Ovary (tissue), 3 donors: ENCODE data around the gene MDP1.

ENCODE experiments used
- POLR2A ChIP-seq: fragments of 450-650 bp; IDR thresholded peaks from one replicate; pipeline ENCODE4 v1.6.1; 2017; ENCODE audit warnings: antibody characterized with exemption, mild to moderate bottlenecking, moderate library complexity
- TF ChIP-seq, protein P1 (sequence below), 3 donors: fragments of 450-650 bp in 2 of 3; fragments of 200-600 bp in 1 of 3; IDR thresholded peaks; one replicate each; pipeline versions ENCODE4 v1.5.1 to v1.8.0; 2016 to 2022; ENCODE audit warnings: antibody characterized with exemption in 3 of 3, mild to moderate bottlenecking in 1 of 3
- donor health status: DM: no; HTN: no; CAD: no.

DNA sequence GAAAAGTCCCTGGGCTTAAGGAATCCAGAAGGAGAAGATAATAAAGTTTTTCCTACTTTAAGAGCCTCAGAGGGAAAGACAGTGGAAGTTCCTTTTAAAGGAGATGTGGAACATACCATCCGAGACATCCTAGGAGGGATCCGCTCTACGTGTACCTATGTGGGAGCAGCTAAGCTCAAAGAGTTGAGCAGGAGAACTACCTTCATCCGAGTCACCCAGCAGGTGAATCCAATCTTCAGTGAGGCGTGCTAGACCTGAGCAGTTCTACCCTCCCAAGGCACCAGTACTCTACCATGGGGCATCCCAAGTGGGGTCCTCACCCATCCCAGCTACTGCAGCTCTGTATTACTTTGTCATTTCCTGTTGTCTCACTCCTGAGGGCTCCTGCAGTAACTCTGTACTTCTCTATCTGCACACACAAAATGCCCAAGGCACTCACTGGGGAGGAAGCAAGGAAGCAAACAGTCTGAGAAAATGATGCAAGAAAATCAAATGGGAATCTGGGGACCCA is 22.7 kb upstream of the MDP1 start:
- TF ChIP-seq, protein P1, sequence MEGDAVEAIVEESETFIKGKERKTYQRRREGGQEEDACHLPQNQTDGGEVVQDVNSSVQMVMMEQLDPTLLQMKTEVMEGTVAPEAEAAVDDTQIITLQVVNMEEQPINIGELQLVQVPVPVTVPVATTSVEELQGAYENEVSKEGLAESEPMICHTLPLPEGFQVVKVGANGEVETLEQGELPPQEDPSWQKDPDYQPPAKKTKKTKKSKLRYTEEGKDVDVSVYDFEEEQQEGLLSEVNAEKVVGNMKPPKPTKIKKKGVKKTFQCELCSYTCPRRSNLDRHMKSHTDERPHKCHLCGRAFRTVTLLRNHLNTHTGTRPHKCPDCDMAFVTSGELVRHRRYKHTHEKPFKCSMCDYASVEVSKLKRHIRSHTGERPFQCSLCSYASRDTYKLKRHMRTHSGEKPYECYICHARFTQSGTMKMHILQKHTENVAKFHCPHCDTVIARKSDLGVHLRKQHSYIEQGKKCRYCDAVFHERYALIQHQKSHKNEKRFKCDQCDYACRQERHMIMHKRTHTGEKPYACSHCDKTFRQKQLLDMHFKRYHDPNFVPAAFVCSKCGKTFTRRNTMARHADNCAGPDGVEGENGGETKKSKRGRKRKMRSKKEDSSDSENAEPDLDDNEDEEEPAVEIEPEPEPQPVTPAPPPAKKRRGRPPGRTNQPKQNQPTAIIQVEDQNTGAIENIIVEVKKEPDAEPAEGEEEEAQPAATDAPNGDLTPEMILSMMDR (IDR thresholded peaks at IDR 0.05), result no peak
- no peak for TF ChIP-seq POLR2A
